ENCODE data around the gene MSH3.

GRCh38 chr5:80799573-80799972, 145.1 kb downstream of the MSH3 start:
- TF ChIP-seq, protein P1, sequence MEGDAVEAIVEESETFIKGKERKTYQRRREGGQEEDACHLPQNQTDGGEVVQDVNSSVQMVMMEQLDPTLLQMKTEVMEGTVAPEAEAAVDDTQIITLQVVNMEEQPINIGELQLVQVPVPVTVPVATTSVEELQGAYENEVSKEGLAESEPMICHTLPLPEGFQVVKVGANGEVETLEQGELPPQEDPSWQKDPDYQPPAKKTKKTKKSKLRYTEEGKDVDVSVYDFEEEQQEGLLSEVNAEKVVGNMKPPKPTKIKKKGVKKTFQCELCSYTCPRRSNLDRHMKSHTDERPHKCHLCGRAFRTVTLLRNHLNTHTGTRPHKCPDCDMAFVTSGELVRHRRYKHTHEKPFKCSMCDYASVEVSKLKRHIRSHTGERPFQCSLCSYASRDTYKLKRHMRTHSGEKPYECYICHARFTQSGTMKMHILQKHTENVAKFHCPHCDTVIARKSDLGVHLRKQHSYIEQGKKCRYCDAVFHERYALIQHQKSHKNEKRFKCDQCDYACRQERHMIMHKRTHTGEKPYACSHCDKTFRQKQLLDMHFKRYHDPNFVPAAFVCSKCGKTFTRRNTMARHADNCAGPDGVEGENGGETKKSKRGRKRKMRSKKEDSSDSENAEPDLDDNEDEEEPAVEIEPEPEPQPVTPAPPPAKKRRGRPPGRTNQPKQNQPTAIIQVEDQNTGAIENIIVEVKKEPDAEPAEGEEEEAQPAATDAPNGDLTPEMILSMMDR (IDR thresholded peaks at IDR 0.05), result no peak
- TF ChIP-seq POLR2A (IDR thresholded peaks at IDR 0.05), result no peak
